SK-N-SH treated with all-trans-retinoic acid at 6 μM for 48 hours (cell line): ENCODE measurements around the gene CFI.

Experiments
- ATAC-seq: fragments of 200-7000 bp; cut with Tn5 transposase; 3 replicates; pipeline ENCODE4 v1.9.1; 2020; ENCODE audit warnings: mild to moderate bottlenecking, moderate library complexity
- ARNTL ChIP-seq: fragments of 450-650 bp; formaldehyde crosslinking; IDR thresholded peaks from 2 replicates; pipeline ENCODE4 v1.5.0; 2020; ENCODE audit warnings: low read depth, mild to moderate bottlenecking, moderate library complexity, borderline replicate concordance
- BACH2 ChIP-seq: fragments of 250-450 bp; sonication (Bioruptor Pico); IDR thresholded peaks from 2 replicates; pipeline ENCODE4 v1.9.0; 2021; ENCODE audit warnings: mild to moderate bottlenecking, borderline replicate concordance
- CREB5 ChIP-seq: fragments of 250-450 bp; sonication (Bioruptor Pico); IDR thresholded peaks from 2 replicates; pipeline ENCODE4 v1.5.1; 2020; ENCODE audit warnings: low read depth, mild to moderate bottlenecking, moderate library complexity
- CSRNP3 ChIP-seq: fragments of 250-450 bp; sonication (Bioruptor Pico); IDR thresholded peaks from 2 replicates; pipeline ENCODE4 v1.5.1; 2021; ENCODE audit warnings: mild to moderate bottlenecking, moderate library complexity
- ESRRG ChIP-seq: fragments of 250-450 bp; sonication (Bioruptor Pico); IDR thresholded peaks from 2 replicates; pipeline ENCODE4 v1.6.1; 2021; ENCODE audit warnings: mild to moderate bottlenecking
- GLIS3 ChIP-seq: fragments of 250-450 bp; sonication (Bioruptor Pico); IDR thresholded peaks from 2 replicates; pipeline ENCODE4 v1.5.0; 2020; ENCODE audit warnings: mild to moderate bottlenecking, moderate library complexity
- ISL1 ChIP-seq: fragments of 250-450 bp; sonication (Bioruptor Pico); IDR thresholded peaks from 2 replicates; pipeline ENCODE4 v2.1.2; 2022; ENCODE audit warnings: mild to moderate bottlenecking, moderate library complexity
- OSR1 ChIP-seq: fragments of 250-450 bp; sonication (Bioruptor Pico); IDR thresholded peaks from 2 replicates; pipeline ENCODE4 v1.8.0; 2022; ENCODE audit warnings: moderate library complexity, mild to moderate bottlenecking, inconsistent platforms
- PATZ1 ChIP-seq: fragments of 250-450 bp; sonication (Bioruptor Pico); IDR thresholded peaks from 2 replicates; pipeline ENCODE4 v1.8.0; 2020; ENCODE audit warnings: mild to moderate bottlenecking, moderate library complexity, borderline replicate concordance
- POU6F1 ChIP-seq: fragments of 250-450 bp; sonication (Bioruptor Pico); IDR thresholded peaks from 2 replicates; pipeline ENCODE4 v1.8.0; 2021; ENCODE audit warnings: low read depth, mild to moderate bottlenecking, moderate library complexity, borderline replicate concordance
- PPARA ChIP-seq: fragments of 250-450 bp; sonication (Bioruptor Pico); IDR thresholded peaks from 2 replicates; pipeline ENCODE4 v1.5.0; 2020; ENCODE audit warnings: mild to moderate bottlenecking, borderline replicate concordance
- RARB ChIP-seq: fragments of 250-450 bp; sonication (Bioruptor Pico); IDR thresholded peaks from 2 replicates; pipeline ENCODE4 v1.8.0; 2021; ENCODE audit warnings: mild to moderate bottlenecking, moderate library complexity
- TCF4 ChIP-seq: fragments of 250-450 bp; sonication (Bioruptor Pico); IDR thresholded peaks from 2 replicates; pipeline ENCODE4 v1.8.0; 2021; ENCODE audit warnings: mild to moderate bottlenecking, moderate library complexity, borderline replicate concordance
- TOX ChIP-seq: fragments of 250-450 bp; sonication (Bioruptor Pico); IDR thresholded peaks from 2 replicates; pipeline ENCODE4 v1.8.0; 2021; ENCODE audit warnings: mild to moderate bottlenecking, moderate library complexity, borderline replicate concordance
- ZC3H10 ChIP-seq: fragments of 250-450 bp; sonication (Bioruptor Pico); IDR thresholded peaks from 2 replicates; pipeline ENCODE4 v1.5.1; 2021; ENCODE audit warnings: mild to moderate bottlenecking, moderate library complexity
- ZFP3 ChIP-seq: fragments of 250-450 bp; sonication (Bioruptor Pico); IDR thresholded peaks from 2 replicates; pipeline ENCODE4 v1.5.0; 2020; ENCODE audit warnings: mild to moderate bottlenecking, moderate library complexity
- ZFP30 ChIP-seq: fragments of 450-650 bp; formaldehyde crosslinking; IDR thresholded peaks from 2 replicates; pipeline ENCODE4 v1.5.0; 2022; ENCODE audit warnings: mild to moderate bottlenecking, moderate library complexity
- ZNF565 ChIP-seq: fragments of 450-650 bp; formaldehyde crosslinking; conservative IDR thresholded peaks from 2 replicates; pipeline ENCODE4 v1.5.0; 2020; ENCODE audit warnings: low read depth, mild to moderate bottlenecking, moderate library complexity
- ZNF70 ChIP-seq: fragments of 450-650 bp; formaldehyde crosslinking; IDR thresholded peaks from 2 replicates; pipeline ENCODE4 v1.5.0; 2020; ENCODE audit warnings: mild to moderate bottlenecking, moderate library complexity
- ZNF8 ChIP-seq: fragments of 450-650 bp; formaldehyde crosslinking; IDR thresholded peaks from 2 replicates; pipeline ENCODE4 v1.5.0; 2020; ENCODE audit warnings: mild to moderate bottlenecking, moderate library complexity
- TF ChIP-seq, protein P1 (sequence below): fragments of 250-450 bp; sonication (Bioruptor Pico); IDR thresholded peaks from 2 replicates; pipeline ENCODE4 v1.5.0; 2020; ENCODE audit warnings: mild to moderate bottlenecking, moderate library complexity

Gene CFI

DNA sequence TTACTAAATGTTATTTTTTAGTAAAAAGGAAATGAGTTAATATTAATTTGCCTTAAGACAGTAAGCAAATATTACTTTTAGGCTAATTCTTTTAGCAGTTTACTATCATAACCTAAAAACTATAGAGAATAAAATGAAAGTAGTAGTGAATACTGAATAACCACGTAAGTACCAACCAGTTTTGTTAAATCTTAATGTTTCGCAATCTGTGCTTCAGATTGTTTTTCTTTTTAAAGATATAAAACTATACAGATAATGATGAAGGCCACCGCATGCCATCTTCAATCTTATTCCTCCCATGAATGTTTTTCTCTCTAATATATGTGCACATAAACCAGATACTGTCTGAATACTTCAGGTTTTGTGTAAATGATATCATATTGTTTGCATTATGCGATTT, 32.0 kb upstream of the CFI start:
- ATAC-seq = no peak

GRCh38 chr4:109827672-109828071, 25.9 kb upstream of the CFI start, which contains the start of gene RRH:
TSS of gene RRH (plus strand) at chr4:109827972. CDS start at chr4:109828028, 56 bp downstream.
- TF ChIP-seq OSR1 (no peak), ZNF8 (CRISPR knock-in tag) (no peak), ZC3H10 (no peak), PATZ1 (CRISPR knock-in tag) (no peak), BACH2 (no peak), ZFP30 (CRISPR knock-in tag) (no peak), ZNF565 (CRISPR knock-in tag) (no peak), TOX (CRISPR knock-in tag) (no peak), CREB5 (no peak), GLIS3 (CRISPR knock-in tag) (no peak), ARNTL (CRISPR knock-in tag) (no peak), PPARA (CRISPR knock-in tag) (no peak)
- no peak for ATAC-seq

More for the DNA sequence above, 32.0 kb upstream of the CFI start:
- TF ChIP-seq ZC3H10 (no peak), TCF4 (CRISPR knock-in tag) (no peak), ARNTL (CRISPR knock-in tag) (no peak), RARB (CRISPR knock-in tag) (no peak), ZNF70 (CRISPR knock-in tag) (no peak), POU6F1 (CRISPR knock-in tag) (no peak), ISL1 (CRISPR knock-in tag) (no peak), ZFP30 (CRISPR knock-in tag) (no peak), ZNF8 (CRISPR knock-in tag) (no peak), CSRNP3 (CRISPR knock-in tag) (no peak), PPARA (CRISPR knock-in tag) (no peak), PATZ1 (CRISPR knock-in tag) (no peak), ZNF565 (CRISPR knock-in tag) (no peak), GLIS3 (CRISPR knock-in tag) (no peak), ZFP3 (CRISPR knock-in tag) (no peak), ESRRG (no peak)
- TF ChIP-seq, protein P1, sequence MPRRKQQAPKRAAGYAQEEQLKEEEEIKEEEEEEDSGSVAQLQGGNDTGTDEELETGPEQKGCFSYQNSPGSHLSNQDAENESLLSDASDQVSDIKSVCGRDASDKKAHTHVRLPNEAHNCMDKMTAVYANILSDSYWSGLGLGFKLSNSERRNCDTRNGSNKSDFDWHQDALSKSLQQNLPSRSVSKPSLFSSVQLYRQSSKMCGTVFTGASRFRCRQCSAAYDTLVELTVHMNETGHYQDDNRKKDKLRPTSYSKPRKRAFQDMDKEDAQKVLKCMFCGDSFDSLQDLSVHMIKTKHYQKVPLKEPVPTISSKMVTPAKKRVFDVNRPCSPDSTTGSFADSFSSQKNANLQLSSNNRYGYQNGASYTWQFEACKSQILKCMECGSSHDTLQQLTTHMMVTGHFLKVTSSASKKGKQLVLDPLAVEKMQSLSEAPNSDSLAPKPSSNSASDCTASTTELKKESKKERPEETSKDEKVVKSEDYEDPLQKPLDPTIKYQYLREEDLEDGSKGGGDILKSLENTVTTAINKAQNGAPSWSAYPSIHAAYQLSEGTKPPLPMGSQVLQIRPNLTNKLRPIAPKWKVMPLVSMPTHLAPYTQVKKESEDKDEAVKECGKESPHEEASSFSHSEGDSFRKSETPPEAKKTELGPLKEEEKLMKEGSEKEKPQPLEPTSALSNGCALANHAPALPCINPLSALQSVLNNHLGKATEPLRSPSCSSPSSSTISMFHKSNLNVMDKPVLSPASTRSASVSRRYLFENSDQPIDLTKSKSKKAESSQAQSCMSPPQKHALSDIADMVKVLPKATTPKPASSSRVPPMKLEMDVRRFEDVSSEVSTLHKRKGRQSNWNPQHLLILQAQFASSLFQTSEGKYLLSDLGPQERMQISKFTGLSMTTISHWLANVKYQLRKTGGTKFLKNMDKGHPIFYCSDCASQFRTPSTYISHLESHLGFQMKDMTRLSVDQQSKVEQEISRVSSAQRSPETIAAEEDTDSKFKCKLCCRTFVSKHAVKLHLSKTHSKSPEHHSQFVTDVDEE (CRISPR knock-in tag) = no peak
